Measurements from ENCODE around the gene ATG10.

The ATG10 gene

DNA sequence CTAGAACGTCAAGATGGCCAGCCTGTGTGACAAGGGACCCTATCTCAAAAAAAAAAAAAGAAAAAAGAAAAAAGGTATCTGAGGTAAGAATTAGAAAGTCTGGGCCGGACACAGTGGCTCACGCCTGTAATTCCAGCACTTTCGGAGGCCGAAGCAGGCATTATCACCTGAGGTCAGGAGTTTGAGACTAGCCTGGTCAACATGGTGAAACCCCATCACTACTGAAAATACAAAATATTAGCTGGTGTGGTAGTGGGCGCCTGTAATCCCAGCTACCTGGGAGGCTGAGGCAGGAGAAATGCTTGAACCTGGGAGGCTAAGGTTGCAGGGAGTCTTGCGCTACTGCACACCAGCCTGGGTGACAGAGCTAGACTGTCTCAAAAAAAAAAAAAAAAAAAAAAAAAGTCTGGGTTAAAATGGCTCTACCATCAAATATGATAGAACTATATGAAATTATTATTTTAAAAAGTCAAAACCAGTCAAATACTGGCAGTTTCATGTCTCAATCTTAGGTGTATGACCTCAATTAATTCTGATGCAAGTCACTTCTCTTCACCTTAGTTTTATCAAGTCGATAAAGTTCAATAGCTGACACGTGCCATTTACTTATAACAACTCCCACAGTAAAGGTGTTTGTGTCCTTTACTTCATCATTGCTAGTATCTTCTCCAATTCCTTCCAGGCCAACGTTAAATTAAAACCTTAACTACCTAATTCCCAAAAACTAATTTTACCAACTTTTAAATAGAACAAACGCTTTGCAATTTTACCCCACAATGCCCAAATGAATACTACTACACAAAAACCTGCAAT is 305.2 kb downstream of the ATG10 start:
- DNase-seq (ENCODE audit: low read depth) = no peak

DNA sequence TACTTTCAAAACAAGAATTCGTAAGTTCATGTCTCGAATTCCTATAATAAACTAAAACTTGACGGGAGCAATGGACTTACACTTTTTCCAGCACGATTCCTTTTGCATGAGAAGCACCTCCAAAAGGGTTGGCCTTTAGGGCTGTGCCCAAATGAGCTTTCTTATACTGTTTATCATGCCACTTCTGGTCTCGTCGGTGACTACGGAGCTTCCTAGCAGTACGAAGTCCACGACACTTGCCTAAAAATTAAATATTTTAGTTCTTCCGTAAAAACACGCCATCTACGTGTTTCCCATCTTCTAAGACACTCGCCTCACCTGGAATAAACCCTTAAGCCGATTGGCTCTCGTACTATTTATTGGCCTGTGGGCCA is 305.8 kb downstream of the ATG10 start:
- no peak for DNase-seq (ENCODE audit: low read depth)

- DNase-seq (ENCODE audit: low read depth) = peak; percentile 70
Measured at GRCh38 chr5:82277987-82278710, 306.3 kb downstream of the ATG10 start, which contains the start of gene RPS23. TSS of gene RPS23 (minus strand) at chr5:82278354. CDS start at chr5:82278323, 31 bp downstream.

GRCh38 chr5:82278711-82279370 is 307.0 kb downstream of the ATG10 start:
- DNase-seq (ENCODE audit: low read depth) = no peak

DNA sequence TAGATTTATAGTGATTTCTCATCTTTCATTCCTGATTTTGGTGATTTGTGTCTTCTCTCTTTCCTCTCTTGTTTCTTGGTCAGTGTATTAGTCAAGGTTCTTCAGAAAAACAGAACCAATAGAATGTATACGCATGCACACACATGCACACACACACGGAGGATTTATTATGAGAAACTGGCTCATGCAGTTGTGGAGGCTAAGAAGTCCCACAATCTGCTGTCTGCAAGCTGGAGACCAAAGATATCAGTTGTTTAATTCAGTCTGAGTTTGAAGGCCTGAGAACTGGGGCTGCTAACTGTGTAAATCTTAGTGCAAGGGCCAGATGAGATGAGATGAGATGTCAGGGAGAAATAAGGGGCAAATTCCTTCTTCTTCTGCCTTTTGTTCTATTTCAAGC is 312.1 kb downstream of the ATG10 start:
- DNase-seq (ENCODE audit: low read depth) = no peak

- DNase-seq (ENCODE audit: low read depth) = no peak
Measured at GRCh38 chr5:82285206-82285605, 313.4 kb downstream of the ATG10 start.

GRCh38 chr5:82287625-82288024 is 315.8 kb downstream of the ATG10 start:
- no peak for DNase-seq (ENCODE audit: low read depth)

DNA sequence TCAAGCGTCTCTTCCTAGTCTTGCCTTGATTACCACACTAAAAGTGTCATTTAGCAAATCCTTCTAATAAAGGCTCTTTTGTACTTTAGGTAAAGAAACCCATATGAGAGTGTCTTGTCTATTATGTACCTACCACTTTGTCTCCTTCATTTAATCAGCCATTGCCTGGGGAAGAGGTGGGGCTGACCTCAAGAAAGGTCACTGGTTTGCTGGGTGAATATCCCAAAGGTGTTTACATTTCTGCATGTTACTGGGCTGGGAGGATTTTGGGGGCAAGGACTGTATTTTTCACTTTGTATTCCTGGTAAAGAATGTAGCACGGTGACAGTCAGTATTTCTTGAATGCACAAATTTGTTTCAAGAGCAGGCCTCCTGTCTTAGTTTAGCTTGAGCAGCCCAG is 318.2 kb downstream of the ATG10 start:
- DNase-seq (ENCODE audit: low read depth) = no peak

DNA sequence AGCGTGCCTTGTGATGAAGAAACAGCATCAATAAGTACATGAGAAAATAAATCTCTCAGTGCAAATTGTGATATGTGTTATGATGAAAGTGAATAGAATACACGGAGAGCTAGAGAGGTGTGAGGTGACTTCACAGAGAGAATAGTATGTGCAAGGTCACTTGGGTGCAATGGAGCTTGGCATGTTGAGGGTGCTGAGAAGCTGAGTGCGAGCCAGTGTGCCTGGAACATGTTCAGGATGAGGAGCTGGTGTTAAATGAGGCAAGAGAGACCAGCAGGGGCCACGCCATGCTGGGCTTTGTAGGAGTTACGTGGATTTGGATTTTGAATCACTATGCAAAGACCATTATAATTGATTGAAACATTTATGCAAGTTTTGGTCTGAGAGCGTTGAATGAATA is 319.1 kb downstream of the ATG10 start:
- no peak for DNase-seq (ENCODE audit: low read depth)

DNA sequence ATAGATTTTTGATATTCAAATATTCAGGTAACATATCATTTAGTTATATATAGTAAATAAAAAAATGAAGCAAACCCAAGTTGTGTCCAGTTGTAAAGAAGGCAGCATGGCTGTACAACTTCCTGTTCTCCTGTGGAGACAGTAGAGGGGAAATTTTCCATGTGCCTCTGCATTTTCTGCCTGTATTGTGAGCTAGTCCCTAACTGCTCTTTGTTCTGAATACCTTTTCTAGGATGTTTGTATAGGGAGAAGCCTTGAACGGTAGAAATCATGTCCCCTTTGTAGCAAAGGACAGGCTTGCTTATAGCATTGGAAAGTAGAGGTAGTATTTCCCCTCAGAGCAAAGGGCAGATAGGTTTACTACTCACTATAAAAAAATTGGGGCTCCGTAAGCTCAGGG is 319.6 kb downstream of the ATG10 start:
- DNase-seq (ENCODE audit: low read depth) = no peak

DNA sequence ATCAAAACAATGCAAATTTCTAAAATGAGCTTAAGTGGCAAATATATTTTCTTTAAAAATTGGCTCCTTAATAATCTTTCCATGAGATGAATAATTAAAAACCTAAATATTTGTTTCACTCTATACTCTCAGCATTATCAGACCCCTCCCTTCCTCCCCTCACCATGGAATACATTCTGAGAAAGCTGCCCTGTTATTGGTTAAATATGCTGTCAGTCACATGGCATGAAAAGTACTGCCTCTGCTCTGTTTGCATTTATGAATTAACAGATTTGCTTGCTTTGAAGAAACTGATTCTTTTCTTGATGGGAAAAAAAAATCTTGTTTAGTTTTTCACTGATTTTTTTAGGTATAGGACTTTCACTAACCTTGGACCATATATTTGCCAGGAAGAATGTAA is 323.3 kb downstream of the ATG10 start:
- no peak for DNase-seq (ENCODE audit: low read depth)

DNA sequence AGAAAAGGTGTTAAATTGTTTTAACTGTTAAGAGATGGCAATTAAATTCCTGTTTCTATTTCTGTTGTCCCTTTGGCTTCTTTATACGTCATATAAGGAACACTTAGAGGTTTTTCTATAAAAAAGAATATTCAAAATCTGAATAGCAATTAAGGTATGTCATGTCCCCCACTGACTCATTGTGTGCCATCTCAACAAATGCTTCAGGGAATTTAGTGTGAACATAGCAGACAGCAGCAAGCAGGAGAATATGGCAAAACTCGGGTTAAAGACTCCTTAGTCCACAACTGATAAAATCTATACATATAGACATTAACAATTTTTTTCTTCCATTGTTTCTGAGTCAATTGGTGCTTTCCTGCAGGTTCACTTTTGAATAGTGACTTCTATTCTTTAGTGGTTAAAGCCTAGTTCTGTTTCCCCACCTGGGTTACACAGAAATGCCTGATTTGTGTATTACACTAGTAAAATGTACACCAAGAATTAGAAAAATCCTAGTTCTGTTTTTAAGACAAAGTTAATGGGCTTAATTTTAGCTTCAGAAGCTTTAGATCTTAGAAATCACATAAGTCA is 324.2 kb downstream of the ATG10 start:
- no peak for DNase-seq (ENCODE audit: low read depth)

GRCh38 chr5:82296929-82297328 is 325.1 kb downstream of the ATG10 start:
- DNase-seq (ENCODE audit: low read depth) = no peak

- DNase-seq (ENCODE audit: low read depth) = no peak
Measured at GRCh38 chr5:82297711-82298110, 325.9 kb downstream of the ATG10 start.

GRCh38 chr5:82298668-82299067 is 326.8 kb downstream of the ATG10 start:
- DNase-seq (ENCODE audit: low read depth) = no peak

DNA sequence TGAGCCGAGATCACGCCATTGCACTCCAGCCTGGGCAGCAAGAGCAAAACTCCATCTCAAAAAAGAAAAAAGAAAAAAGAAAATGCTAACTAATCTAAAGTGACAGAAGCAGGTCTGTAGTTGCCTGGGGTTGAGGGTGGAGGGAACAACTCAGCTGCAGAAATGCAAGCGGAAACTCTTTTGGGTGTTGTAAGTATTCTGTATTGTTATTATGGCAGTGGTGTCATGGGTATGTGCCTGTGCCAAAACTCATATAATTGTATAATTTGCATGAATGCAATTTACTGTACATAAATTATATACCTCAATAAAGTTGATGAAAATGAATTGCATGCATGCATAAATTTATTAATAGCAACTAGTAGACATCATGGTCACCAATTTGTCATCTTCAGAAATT is 329.4 kb downstream of the ATG10 start:
- no peak for DNase-seq (ENCODE audit: low read depth)
